Heart right ventricle (tissue), 16 donors: ENCODE measurements around the gene LINGO1. TPM values are rescaled to one million over a fixed set of nuclear protein-coding genes. Genes with fewer than 3 reads are reported as not detected.
A peak's percentile ranks its signal among the peaks of the same experiment; 100 is the strongest.

Source experiments
- ATAC-seq, 8 donors: fragments of 200-7000 bp; cut with Tn5 transposase; one replicate each; pipeline ENCODE4 v1.9.1; 2020; ENCODE audit warnings: mild to moderate bottlenecking in 8 of 8, moderate library complexity in 8 of 8, moderate number of reproducible peaks in 1 of 8
- DNase-seq, 2 donors: peaks; one replicate each; pipeline ENCODE4 v3.0.0-alpha.2; 2020
- H3K27ac ChIP-seq, 10 donors: fragments of 200-600 bp; sonication (generic) in 2 of 10; one replicate each; pipeline versions ENCODE4 v1.5.0 to v1.8.0; 2020 to 2022; ENCODE audit warnings: mild to moderate bottlenecking in 3 of 10
- H3K27me3 ChIP-seq, 7 donors: fragments of 200-600 bp; one replicate each; pipeline ENCODE4 v1.8.0; 2021 to 2022; ENCODE audit warnings: mild to moderate bottlenecking in 2 of 7
- H3K36me3 ChIP-seq, 9 donors: fragments of 200-600 bp; sonication (generic) in 1 of 9; one replicate each; pipeline versions ENCODE4 v1.5.0 to v1.8.0; 2020 to 2022; ENCODE audit warnings: mild to moderate bottlenecking in 2 of 9
- H3K4me1 ChIP-seq, 9 donors: fragments of 200-600 bp; sonication (generic) in 1 of 9; one replicate each; pipeline versions ENCODE4 v1.5.0 to v1.8.0; 2020 to 2022; ENCODE audit warnings: mild to moderate bottlenecking in 4 of 9
- H3K4me3 ChIP-seq, 10 donors: fragments of 200-600 bp; sonication (generic) in 2 of 10; one replicate each; pipeline versions ENCODE4 v1.5.0 to v1.8.0; 2020 to 2022; ENCODE audit warnings: mild to moderate bottlenecking in 7 of 10, moderate library complexity in 2 of 10
- H3K9me3 ChIP-seq, 11 donors: fragments of 200-600 bp in 10 of 11; sonication (generic) in 2 of 11; one replicate each; pipeline versions ENCODE4 v1.5.0 to v1.8.0; 2013 to 2022; ENCODE audit warnings: mild to moderate bottlenecking in 2 of 11, control low read depth in 1 of 11, moderate library complexity in 1 of 11
- WGBS, 2 donors: extraction: QIAGEN DNeasy Blood & Tissue Kit; methylation state at CpG; one replicate each; pipeline ENCODE4 v1.1.7; 2013; ENCODE audit warnings: inconsistent platforms in 1 of 2; 5-methylcytosine and 5-hydroxymethylcytosine counted together
- intact Hi-C, 10 donors: fragments of 100-400 bp; cut with DNase I; formaldehyde crosslinking; loops; one replicate each; pipeline versions ENCODE4 v1.11.1 to v1.14.2; 2022
- polyA plus RNA-seq, 2 donors: library from polyadenylated mRNA; stranded (reverse); fragments of 200-250 nt; gene quantifications; one replicate each; pipeline ENCODE4 v1.2.3, GENCODE V29; 2013
- total RNA-seq, 10 donors: library from RNA; stranded (reverse); fragmentation: NEBNext Ultra II Directional in 3 of 10; extraction: Animal tissue kit (Norgen Biotek cat#: 25700) in 3 of 10; gene quantifications; one replicate each; pipeline versions ENCODE4 v1.2.1 to v1.2.4, GENCODE V29; 2021 to 2023
- TF ChIP-seq, protein P1 (sequence below), 9 donors: fragments of 200-600 bp; sonication (generic) in 2 of 9; IDR thresholded peaks; one replicate each; pipeline versions ENCODE4 v1.5.0 to v1.8.0; 2021 to 2022; ENCODE audit warnings: antibody characterized with exemption in 9 of 9, mild to moderate bottlenecking in 5 of 9, moderate library complexity in 1 of 9
- donor health status: Arrhythmogenic right ventricular cardiomyopathy.
- donor health status: ischemic (EF 13 %, LVEDD 7.1; RV severe dilation, severe dysfunction).
- donor health status: healthy with polysubstance abuse.
- donor health status: DM: no; HTN: yes; CAD: no.
- donor health status: DM: no; HTN: no; CAD: no.
- donor health status: ischemic (EF 25% LVEDD 6.9; RV normal size, moderate dysfunction).
- donor health status: ischemic (EF 25% LVEDD 5.7; RV mildly dilated, moderate dysfunction).
- donor health status: healthy.
- donor health status: DM: yes; HTN: yes; CAD: no.
- donor health status: Ischemic cardiomyopathy.
- donor health status: ischemic (EF 35%, LVEDD 5.7; RV mildly dilated, moderate dysfunction).
- donor health status: nonischemic (EF 11% LVEDD 7.7; RV severe dilation, severe dysfunction).
- donor health status: DM: yes; HTN: yes; CAD: no.
- donor health status: PGD.
- donor health status: ischemic (EF 29% LVEDD 5.4; RV normal size, mild dysfunction).
- donor health status: nonischemic (EF 23%, LVEDD 6.1; RV moderate dilation, normal function).

The LINGO1 gene
- total and polyA plus RNA-seq, 12 donors = 0.70 to 2.7 (median 1.3) TPM

DNA sequence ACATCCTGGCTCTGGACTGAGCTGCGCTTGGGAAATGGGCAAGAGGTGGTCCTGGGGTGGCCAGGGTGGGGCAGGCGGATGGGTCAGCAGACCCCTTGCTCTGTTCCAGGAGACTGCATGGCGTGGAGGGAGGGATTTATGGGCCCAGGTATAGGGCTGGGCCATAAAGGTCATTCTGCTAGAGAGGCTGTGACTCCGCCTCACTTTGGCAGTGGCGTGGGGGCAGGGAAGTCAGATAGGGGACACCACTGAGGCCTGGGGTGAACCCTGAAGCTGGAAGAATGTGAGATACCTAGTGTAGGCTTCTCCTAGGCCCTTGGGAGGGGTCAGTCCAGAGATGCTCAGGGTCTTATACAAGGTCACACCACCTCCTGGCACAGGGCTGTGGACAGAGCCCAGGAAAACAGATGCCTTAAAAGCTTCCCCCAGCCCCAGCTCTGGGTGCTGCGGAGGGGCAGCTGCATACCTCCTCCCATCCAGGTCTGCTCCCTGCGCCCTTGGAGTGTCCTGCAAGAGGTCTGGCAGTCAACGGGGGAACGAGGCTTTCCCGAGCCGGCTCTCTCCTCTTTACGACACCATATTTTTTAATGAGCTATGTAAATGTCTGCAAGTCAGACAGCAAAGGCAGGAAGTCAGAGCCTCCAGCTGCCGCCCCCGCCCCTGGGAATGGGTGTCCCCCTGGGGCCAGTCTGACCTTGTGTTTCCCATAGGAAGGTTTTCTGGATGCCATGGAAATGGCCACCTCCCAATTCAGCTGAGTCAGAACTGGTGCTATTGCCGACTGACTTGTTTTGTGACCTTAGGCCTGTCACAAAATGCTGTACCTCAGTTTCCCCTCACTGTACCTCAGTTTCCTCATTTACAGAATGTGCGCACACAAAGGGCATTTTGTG, 26.3 kb downstream of the LINGO1 start:
- H3K27ac ChIP-seq = peak overlapping the region in 8 of 10 donors; percentile 22 to 63 (median 59)

DNA sequence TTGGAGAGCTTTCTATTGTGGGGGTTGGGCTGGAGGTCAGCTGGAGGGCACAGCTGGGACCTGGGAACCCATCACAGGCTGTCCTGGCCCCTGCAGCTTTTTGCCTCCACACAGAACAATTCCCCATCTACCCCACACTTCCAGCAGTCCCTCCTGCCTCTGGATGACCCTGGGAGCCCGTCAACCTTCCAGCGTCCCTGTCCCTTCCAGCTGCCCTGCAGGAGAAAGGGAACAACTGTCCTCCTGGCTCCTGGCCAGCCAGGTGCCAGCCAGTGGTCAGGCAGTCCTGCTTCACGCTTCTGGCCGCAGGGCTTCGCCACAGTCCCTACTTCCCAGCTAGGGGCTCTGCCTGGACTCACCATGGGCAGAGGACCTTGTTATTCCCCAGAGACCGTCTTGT, 27.2 kb downstream of the LINGO1 start:
- no peak overlapping the region for H3K4me3 ChIP-seq
- intact Hi-C loops = no loop called here
- no peaks in the 10 kb centered on the region for H3K36me3 ChIP-seq
- ATAC-seq = no peak
- 96 to 98% methylated on average over 6 of the region's 6 CpGs for WGBS, 2 donors
- DNase-seq = no peak
- peaks cover 0 to 11% (median 0%) of the 10 kb centered on the region in 7 donors for H3K27me3 ChIP-seq
- peaks cover 4 to 29% (median 12%) of the 10 kb centered on the region in 9 donors for H3K4me1 ChIP-seq
- H3K27ac ChIP-seq = no peak overlapping the region
- TF ChIP-seq, protein P1, sequence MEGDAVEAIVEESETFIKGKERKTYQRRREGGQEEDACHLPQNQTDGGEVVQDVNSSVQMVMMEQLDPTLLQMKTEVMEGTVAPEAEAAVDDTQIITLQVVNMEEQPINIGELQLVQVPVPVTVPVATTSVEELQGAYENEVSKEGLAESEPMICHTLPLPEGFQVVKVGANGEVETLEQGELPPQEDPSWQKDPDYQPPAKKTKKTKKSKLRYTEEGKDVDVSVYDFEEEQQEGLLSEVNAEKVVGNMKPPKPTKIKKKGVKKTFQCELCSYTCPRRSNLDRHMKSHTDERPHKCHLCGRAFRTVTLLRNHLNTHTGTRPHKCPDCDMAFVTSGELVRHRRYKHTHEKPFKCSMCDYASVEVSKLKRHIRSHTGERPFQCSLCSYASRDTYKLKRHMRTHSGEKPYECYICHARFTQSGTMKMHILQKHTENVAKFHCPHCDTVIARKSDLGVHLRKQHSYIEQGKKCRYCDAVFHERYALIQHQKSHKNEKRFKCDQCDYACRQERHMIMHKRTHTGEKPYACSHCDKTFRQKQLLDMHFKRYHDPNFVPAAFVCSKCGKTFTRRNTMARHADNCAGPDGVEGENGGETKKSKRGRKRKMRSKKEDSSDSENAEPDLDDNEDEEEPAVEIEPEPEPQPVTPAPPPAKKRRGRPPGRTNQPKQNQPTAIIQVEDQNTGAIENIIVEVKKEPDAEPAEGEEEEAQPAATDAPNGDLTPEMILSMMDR (IDR thresholded peaks at IDR 0.05) = no peak
- no peaks in the 10 kb centered on the region for H3K9me3 ChIP-seq

More for the DNA sequence above, 26.3 kb downstream of the LINGO1 start:
- H3K36me3 ChIP-seq = no peaks in the 10 kb centered on the region
- TF ChIP-seq, protein P1 (IDR thresholded peaks at IDR 0.05) = no peak
- H3K4me3 ChIP-seq = no peak overlapping the region
- H3K9me3 ChIP-seq = no peaks in the 10 kb centered on the region
- intact Hi-C loops = no loop called here
- DNase-seq (no peak), ATAC-seq (peak in 3 of 8 donors; percentile 18 to 35 (median 21))
- WGBS, 2 donors = 69 to 76% methylated on average over 16 of the region's 16 CpGs
- peaks cover 0 to 11% (median 0%) of the 10 kb centered on the region in 7 donors for H3K27me3 ChIP-seq
- H3K4me1 ChIP-seq = peaks cover 4 to 29% (median 12%) of the 10 kb centered on the region in 9 donors

DNA sequence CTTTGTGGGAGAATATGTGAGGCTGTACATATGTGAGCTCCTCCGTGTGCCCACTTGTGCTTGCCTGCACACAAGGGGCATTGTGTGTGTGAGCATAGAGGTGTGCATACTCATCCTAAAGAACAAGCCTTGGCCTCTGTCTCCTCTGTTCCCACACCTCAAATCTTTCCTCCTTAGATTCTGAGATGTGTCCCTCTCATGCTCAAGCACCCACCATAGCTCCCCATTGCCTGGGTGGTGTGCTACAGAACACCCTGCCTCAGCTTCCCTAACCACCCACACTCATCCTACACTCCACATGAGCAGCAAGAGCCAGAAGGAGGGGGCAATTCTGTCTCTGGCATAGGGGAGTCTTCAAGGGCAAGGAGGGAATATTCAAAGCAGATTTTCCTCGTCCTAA, 27.7 kb downstream of the LINGO1 start:
- Histone ChIP-seq H3K27me3 (peaks cover 0 to 11% (median 0%) of the 10 kb centered on the region in 7 donors), H3K36me3 (no peaks in the 10 kb centered on the region), H3K27ac (no peak overlapping the region), H3K9me3 (no peaks in the 10 kb centered on the region), H3K4me3 (no peak overlapping the region), H3K4me1 (peaks cover 4 to 32% (median 13%) of the 10 kb centered on the region in 9 donors)
- intact Hi-C loops = no loop called here
- no peak for ATAC-seq
- DNase-seq = no peak
- WGBS, 2 donors = 82 to 83% methylated on average over 2 of the region's 2 CpGs
- TF ChIP-seq, protein P1 (IDR thresholded peaks at IDR 0.05) = no peak

DNA sequence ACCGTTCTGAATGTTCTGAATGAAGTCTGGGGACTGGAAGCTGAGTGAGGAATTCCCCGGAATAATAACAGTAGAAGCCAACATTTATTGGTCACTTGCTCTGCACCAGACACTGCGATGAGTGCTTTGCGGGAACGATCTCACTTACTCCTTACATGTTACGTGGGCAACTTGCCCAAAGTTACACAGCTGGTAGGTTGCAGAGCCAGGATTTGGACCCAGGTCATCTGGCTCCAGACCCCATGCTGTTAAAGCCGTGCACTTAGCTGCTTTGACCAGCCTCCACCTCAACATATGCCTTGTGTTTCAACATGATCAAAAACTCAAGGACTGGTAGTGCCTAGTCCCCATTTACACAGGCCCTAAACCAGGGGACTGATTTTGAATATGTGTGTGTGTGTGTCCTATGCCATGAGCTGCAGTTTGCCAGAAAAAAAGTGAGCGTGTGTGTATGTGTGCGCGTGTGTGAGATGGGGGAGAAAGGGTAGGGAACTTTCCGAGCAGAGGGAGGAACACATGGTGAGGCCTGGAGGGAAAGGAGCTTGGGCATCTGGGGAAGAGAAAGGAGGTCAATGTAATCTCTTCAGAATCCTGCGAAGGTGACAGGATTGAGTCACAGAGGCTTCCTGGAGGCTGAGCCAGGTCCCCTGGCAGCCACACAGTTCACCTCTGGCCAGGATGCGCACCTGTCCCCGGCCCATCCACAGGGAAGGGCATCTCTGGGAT, 28.9 kb downstream of the LINGO1 start:
- Histone ChIP-seq H3K27ac (no peak overlapping the region), H3K36me3 (no peaks in the 10 kb centered on the region), H3K4me1 (peaks cover 4 to 37% (median 14%) of the 10 kb centered on the region in 9 donors), H3K9me3 (no peaks in the 10 kb centered on the region), H3K4me3 (no peak overlapping the region), H3K27me3 (peaks cover 0 to 11% (median 0%) of the 10 kb centered on the region in 7 donors)
- no peak for ATAC-seq
- intact Hi-C loops = no loop called here
- WGBS, 2 donors = 77 to 78% methylated on average over 14 of the region's 14 CpGs
- TF ChIP-seq, protein P1 (IDR thresholded peaks at IDR 0.05) = no peak
- DNase-seq = no peak
